Measurements from ENCODE around the gene SLC44A2. TPM values are rescaled to one million over a fixed set of nuclear protein-coding genes. Genes with fewer than 3 reads are reported as not detected.
"Not testable (repeated sequence)": the region's sequence is repeated elsewhere in the genome, so short reads cannot be mapped to it uniquely, and the experiment has no call there.

Gene SLC44A2
- total and polyA plus RNA-seq, 3 donors from 2014 or later: 268 to 463 (median 360) TPM

- Histone ChIP-seq H3K27me3 (no peaks in the 10 kb centered on the region), H3K27ac (no peak overlapping the region), H3K36me3 (ENCODE audit: low read depth, missing control alignments) (no peaks in the 10 kb centered on the region), H3K9me3 (no peaks in the 10 kb centered on the region), H3K4me1 (peaks cover 22% of the 10 kb centered on the region), H3K4me3 (no peak overlapping the region)
- TF ChIP-seq, protein P1, sequence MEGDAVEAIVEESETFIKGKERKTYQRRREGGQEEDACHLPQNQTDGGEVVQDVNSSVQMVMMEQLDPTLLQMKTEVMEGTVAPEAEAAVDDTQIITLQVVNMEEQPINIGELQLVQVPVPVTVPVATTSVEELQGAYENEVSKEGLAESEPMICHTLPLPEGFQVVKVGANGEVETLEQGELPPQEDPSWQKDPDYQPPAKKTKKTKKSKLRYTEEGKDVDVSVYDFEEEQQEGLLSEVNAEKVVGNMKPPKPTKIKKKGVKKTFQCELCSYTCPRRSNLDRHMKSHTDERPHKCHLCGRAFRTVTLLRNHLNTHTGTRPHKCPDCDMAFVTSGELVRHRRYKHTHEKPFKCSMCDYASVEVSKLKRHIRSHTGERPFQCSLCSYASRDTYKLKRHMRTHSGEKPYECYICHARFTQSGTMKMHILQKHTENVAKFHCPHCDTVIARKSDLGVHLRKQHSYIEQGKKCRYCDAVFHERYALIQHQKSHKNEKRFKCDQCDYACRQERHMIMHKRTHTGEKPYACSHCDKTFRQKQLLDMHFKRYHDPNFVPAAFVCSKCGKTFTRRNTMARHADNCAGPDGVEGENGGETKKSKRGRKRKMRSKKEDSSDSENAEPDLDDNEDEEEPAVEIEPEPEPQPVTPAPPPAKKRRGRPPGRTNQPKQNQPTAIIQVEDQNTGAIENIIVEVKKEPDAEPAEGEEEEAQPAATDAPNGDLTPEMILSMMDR (IDR thresholded peaks at IDR 0.05): no peak
- TF ChIP-seq POLR2A (IDR thresholded peaks at IDR 0.05): no peak
- intact Hi-C loops (cut with DNase I; ENCODE audit: low total_unique reads): no loop called here
- DNase-seq: no peak
- WGBS, 2 donors: 62 to 74% methylated on average over 20 to 24 of the region's 24 CpGs
Measured at GRCh38 chr19:10670876-10671804, 45.8 kb downstream of the SLC44A2 start.

GRCh38 chr19:10671922-10672321 is 46.6 kb downstream of the SLC44A2 start:
- H3K4me1 ChIP-seq: peaks cover 22% of the 10 kb centered on the region

DNA sequence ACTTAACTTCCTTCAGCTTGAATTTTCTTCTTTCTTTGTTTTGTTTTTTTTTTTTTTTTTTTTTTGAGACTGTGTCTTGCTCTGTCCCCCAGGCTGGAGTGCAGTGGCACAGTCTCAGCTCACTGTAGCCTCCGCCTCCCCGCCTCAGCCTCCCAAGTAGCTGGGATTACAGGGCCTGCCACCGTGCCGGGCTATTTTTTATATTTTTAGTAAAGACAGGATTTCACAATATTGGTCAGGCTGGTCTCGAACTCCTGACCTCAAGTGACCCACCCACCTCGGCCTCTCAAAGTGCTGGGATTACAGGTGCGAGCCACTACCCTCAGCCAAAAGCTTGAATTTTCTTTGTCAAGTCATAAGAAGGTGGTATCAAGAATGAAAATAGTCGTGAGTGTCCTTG is 49.9 kb downstream of the SLC44A2 start:
- H3K4me1 ChIP-seq: peaks cover 10% of the 10 kb centered on the region
- H3K9me3 ChIP-seq; H3K27me3 ChIP-seq; H3K36me3 ChIP-seq (ENCODE audit: low read depth, missing control alignments); intact Hi-C loops (cut with DNase I; ENCODE audit: low total_unique reads); H3K27ac ChIP-seq; DNase-seq; H3K4me3 ChIP-seq: not testable (repeated sequence)
- 84 to 86% methylated on average over 8 of the region's 8 CpGs for WGBS, 2 donors

More at GRCh38 chr19:10671922-10672321, 46.6 kb downstream of the SLC44A2 start:
- H3K36me3 ChIP-seq (ENCODE audit: low read depth, missing control alignments); H3K4me3 ChIP-seq; intact Hi-C loops (cut with DNase I; ENCODE audit: low total_unique reads); H3K27me3 ChIP-seq; DNase-seq; H3K27ac ChIP-seq; H3K9me3 ChIP-seq: not testable (repeated sequence)
- 82 to 96% methylated on average over 3 of the region's 3 CpGs for WGBS, 2 donors

- Histone ChIP-seq H3K27me3 (no peaks in the 10 kb centered on the region), H3K4me1 (no peaks in the 10 kb centered on the region), H3K36me3 (ENCODE audit: low read depth, missing control alignments) (no peaks in the 10 kb centered on the region), H3K9me3 (no peaks in the 10 kb centered on the region), H3K27ac (no peak overlapping the region), H3K4me3 (no peak overlapping the region)
- intact Hi-C loops (cut with DNase I; ENCODE audit: low total_unique reads): no loop called here
- TF ChIP-seq, protein P1 (IDR thresholded peaks at IDR 0.05): no peak
- TF ChIP-seq POLR2A (IDR thresholded peaks at IDR 0.05): no peak
- WGBS, 2 donors: 92 to 94% methylated on average over 13 of the region's 13 CpGs
- no peak for DNase-seq
Measured at GRCh38 chr19:10677751-10678150, 52.4 kb downstream of the SLC44A2 start.

DNA sequence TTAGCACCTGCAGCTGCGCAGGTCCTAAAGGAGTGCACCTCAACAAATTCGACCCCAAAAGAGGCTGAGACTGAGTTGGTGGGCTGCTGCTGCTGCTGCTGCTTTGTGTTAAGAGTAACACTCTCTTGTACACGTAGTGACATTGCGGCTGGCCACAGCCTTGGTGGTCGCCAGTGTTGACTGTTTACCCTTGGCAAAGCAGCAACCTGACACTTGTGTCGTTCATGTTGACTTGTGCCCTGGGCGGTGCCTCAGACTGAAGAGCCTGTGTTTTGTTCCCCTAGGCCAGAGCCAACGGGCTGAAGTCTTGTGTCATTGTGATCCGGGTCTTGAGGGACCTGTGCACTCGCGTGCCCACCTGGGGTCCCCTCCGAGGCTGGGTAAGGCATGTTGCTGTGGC is 53.5 kb downstream of the SLC44A2 start:
- WGBS, 2 donors: 88 to 91% methylated on average over 5 to 12 of the region's 12 CpGs
- no peak overlapping the region for H3K27ac ChIP-seq
- no peaks in the 10 kb centered on the region for H3K27me3 ChIP-seq
- H3K4me1 ChIP-seq: no peaks in the 10 kb centered on the region
- no peaks in the 10 kb centered on the region for H3K9me3 ChIP-seq
- intact Hi-C loops (cut with DNase I; ENCODE audit: low total_unique reads): no loop called here
- TF ChIP-seq POLR2A (IDR thresholded peaks at IDR 0.05): no peak
- TF ChIP-seq, protein P1 (IDR thresholded peaks at IDR 0.05): no peak
- no peaks in the 10 kb centered on the region for H3K36me3 ChIP-seq (ENCODE audit: low read depth, missing control alignments)
- DNase-seq: no peak
- no peak overlapping the region for H3K4me3 ChIP-seq

Measured in testis (tissue), 3 donors.